ENCODE results near the gene TENM4. TPM values are rescaled to one million over a fixed set of nuclear protein-coding genes. Genes with fewer than 3 reads are reported as not detected.

The TENM4 gene
- total RNA-seq, 2 donors from 2014 or later = 68.2 to 130 TPM

- Mint-ChIP-seq H3K4me3 (no peak overlapping the region), H3K4me1 (peaks cover 43% of the 10 kb centered on the region), H3K9me3 (peaks cover 2% of the 10 kb centered on the region), H3K27ac (no peak overlapping the region), H3K27me3 (ENCODE audit: insufficient read depth) (no peaks in the 10 kb centered on the region), H3K36me3 (ENCODE audit: low read depth) (peaks cover 14% of the 10 kb centered on the region)
- Histone ChIP-seq H3K9ac (ENCODE audit: extremely low read depth, low read length, poor library complexity, severe bottlenecking) (no peak overlapping the region), H3K4me3 (ENCODE audit: low read length) (no peak overlapping the region), H3K27me3 (ENCODE audit: control insufficient read depth, insufficient read depth, low read length, poor library complexity, severe bottlenecking) (no peaks in the 10 kb centered on the region), H3K9me3 (ENCODE audit: control insufficient read depth, low read length) (no peaks in the 10 kb centered on the region), H3K4me1 (ENCODE audit: control insufficient read depth, insufficient read depth, low read length) (peaks cover 37% of the 10 kb centered on the region), H3K36me3 (ENCODE audit: control insufficient read depth, insufficient read depth, low read length) (no peaks in the 10 kb centered on the region), H3K27ac (ENCODE audit: low read depth, low read length) (no peak overlapping the region)
- 100% methylated on average over 1 of the region's 1 CpG for WGBS, 2 experiments (ENCODE audit: insufficient coverage in 1 of 2, insufficient read length in 1 of 2)
- no peak for DNase-seq
- TF ChIP-seq CTCF (conservative IDR thresholded peaks at IDR 0.05) = no peak
Observed at GRCh38 chr11:79403839-79404238, 37.0 kb downstream of the TENM4 start.

- H3K27me3 ChIP-seq (ENCODE audit: control insufficient read depth, insufficient read depth, low read length, poor library complexity, severe bottlenecking) = no peaks in the 10 kb centered on the region
- no peak overlapping the region for H3K4me3 ChIP-seq (ENCODE audit: low read length)
- Mint-ChIP-seq H3K4me3 (no peak overlapping the region), H3K36me3 (ENCODE audit: low read depth) (peaks cover 14% of the 10 kb centered on the region), H3K4me1 (peaks cover 43% of the 10 kb centered on the region), H3K27me3 (ENCODE audit: insufficient read depth) (no peaks in the 10 kb centered on the region), H3K9me3 (peaks cover 2% of the 10 kb centered on the region), H3K27ac (no peak overlapping the region)
- H3K9me3 ChIP-seq (ENCODE audit: control insufficient read depth, low read length) = no peaks in the 10 kb centered on the region
- DNase-seq = no peak
- H3K4me1 ChIP-seq (ENCODE audit: control insufficient read depth, insufficient read depth, low read length) = peaks cover 36% of the 10 kb centered on the region
- no peak overlapping the region for H3K27ac ChIP-seq (ENCODE audit: low read depth, low read length)
- no peak overlapping the region for H3K9ac ChIP-seq (ENCODE audit: extremely low read depth, low read length, poor library complexity, severe bottlenecking)
- 92 to 100% methylated on average over 3 of the region's 3 CpGs for WGBS, 2 experiments (ENCODE audit: insufficient coverage in 1 of 2, insufficient read length in 1 of 2)
- H3K36me3 ChIP-seq (ENCODE audit: control insufficient read depth, insufficient read depth, low read length) = no peaks in the 10 kb centered on the region
- no peak for TF ChIP-seq CTCF (conservative IDR thresholded peaks at IDR 0.05)
Observed at GRCh38 chr11:79402912-79403311, 37.9 kb downstream of the TENM4 start.

- no peak overlapping the region for H3K4me3 Mint-ChIP-seq
- no peaks in the 10 kb centered on the region for H3K27me3 Mint-ChIP-seq (ENCODE audit: insufficient read depth)
- H3K4me3 ChIP-seq (ENCODE audit: low read length) = no peak overlapping the region
- no peak overlapping the region for H3K27ac ChIP-seq (ENCODE audit: low read depth, low read length)
- no peaks in the 10 kb centered on the region for H3K27me3 ChIP-seq (ENCODE audit: control insufficient read depth, insufficient read depth, low read length, poor library complexity, severe bottlenecking)
- no peaks in the 10 kb centered on the region for H3K36me3 ChIP-seq (ENCODE audit: control insufficient read depth, insufficient read depth, low read length)
- H3K27ac Mint-ChIP-seq = no peak overlapping the region
- peaks cover 14% of the 10 kb centered on the region for H3K36me3 Mint-ChIP-seq (ENCODE audit: low read depth)
- peaks cover 25% of the 10 kb centered on the region for H3K4me1 ChIP-seq (ENCODE audit: control insufficient read depth, insufficient read depth, low read length)
- peaks cover 2% of the 10 kb centered on the region for H3K9me3 Mint-ChIP-seq
- 77 to 84% methylated on average over 3 to 4 of the region's 4 CpGs for WGBS, 2 experiments (ENCODE audit: insufficient coverage in 1 of 2, insufficient read length in 1 of 2)
- DNase-seq = peak; percentile 89
- no peaks in the 10 kb centered on the region for H3K9me3 ChIP-seq (ENCODE audit: control insufficient read depth, low read length)
- TF ChIP-seq CTCF (conservative IDR thresholded peaks at IDR 0.05) = peak; percentile 97
- H3K9ac ChIP-seq (ENCODE audit: extremely low read depth, low read length, poor library complexity, severe bottlenecking) = no peak overlapping the region
- H3K4me1 Mint-ChIP-seq = peaks cover 24% of the 10 kb centered on the region
Observed at GRCh38 chr11:79400717-79401330, 40.0 kb downstream of the TENM4 start.

Data from endodermal cell (in vitro differentiated cells).